ENCODE data around the gene VWA5A. TPM values are rescaled to one million over a fixed set of nuclear protein-coding genes. Genes with fewer than 3 reads are reported as not detected.

The VWA5A gene
- total RNA-seq, 3 donors from 2014 or later (not counting 1 experiment from before 2014, with no cell fraction given): 9.2 to 12.9 (median 11.8) TPM

GRCh38 chr11:124183068-124183467, 67.8 kb downstream of the VWA5A start, which contains the start of gene OR10D3:
TSS of gene OR10D3 (plus strand) at chr11:124183345. CDS start at chr11:124185270, 1,925 bp downstream.
- Mint-ChIP-seq H3K27me3 (ENCODE audit: low read depth in 2 of 2) (peaks cover 8 to 28% of the 10 kb centered on the region in 2 donors), H3K4me3 (no peak within 1 kb of the TSS), H3K36me3 (no peaks in the 10 kb centered on the region), H3K9me3 (no peaks in the 10 kb centered on the region), H3K4me1 (no peaks in the 10 kb centered on the region), H3K27ac (no peak within 1 kb of the TSS)
- Histone ChIP-seq H3K36me3 (ENCODE audit: control insufficient read depth, insufficient read depth, low read length) (no peaks in the 10 kb centered on the region), H3K27ac (ENCODE audit: low read length) (no peak within 1 kb of the TSS), H3K4me3 (ENCODE audit: low read length) (no peak within 1 kb of the TSS), H3K4me1 (ENCODE audit: control insufficient read depth, insufficient read depth, low read length) (no peaks in the 10 kb centered on the region), H3K27me3 (ENCODE audit: control insufficient read depth, insufficient read depth, low read length) (no peaks in the 10 kb centered on the region), H3K9me3 (ENCODE audit: control insufficient read depth, insufficient read depth, low read length) (no peaks in the 10 kb centered on the region)
- DNase-seq (no peak), ATAC-seq (no peak)
- TF ChIP-seq CTCF (IDR thresholded peaks at IDR 0.05): no peak
- intact Hi-C loops (cut with micrococcal nuclease): no loop called here
- WGBS (ENCODE audit: insufficient coverage): 70% methylated on average over 3 of the region's 3 CpGs

GRCh38 chr11:124190298-124191139, 75.3 kb downstream of the VWA5A start:
- no peak overlapping the region for H3K27ac ChIP-seq (ENCODE audit: low read length)
- no peak for ATAC-seq
- no peaks in the 10 kb centered on the region for H3K36me3 ChIP-seq (ENCODE audit: control insufficient read depth, insufficient read depth, low read length)
- H3K4me3 ChIP-seq (ENCODE audit: low read length): no peak overlapping the region
- no peak for DNase-seq
- no peaks in the 10 kb centered on the region for H3K4me1 ChIP-seq (ENCODE audit: control insufficient read depth, insufficient read depth, low read length)
- intact Hi-C loops (cut with micrococcal nuclease): no loop called here
- Mint-ChIP-seq H3K9me3 (no peaks in the 10 kb centered on the region), H3K27me3 (ENCODE audit: low read depth in 2 of 2) (peaks cover 6 to 12% of the 10 kb centered on the region in 2 donors), H3K4me1 (no peaks in the 10 kb centered on the region), H3K36me3 (no peaks in the 10 kb centered on the region), H3K4me3 (no peak overlapping the region), H3K27ac (no peak overlapping the region)
- 91% methylated on average over 2 of the region's 2 CpGs for WGBS (ENCODE audit: insufficient coverage)
- no peak for TF ChIP-seq CTCF (IDR thresholded peaks at IDR 0.05)
- H3K9me3 ChIP-seq (ENCODE audit: control insufficient read depth, insufficient read depth, low read length): no peaks in the 10 kb centered on the region
- H3K27me3 ChIP-seq (ENCODE audit: control insufficient read depth, insufficient read depth, low read length): no peaks in the 10 kb centered on the region

DNA sequence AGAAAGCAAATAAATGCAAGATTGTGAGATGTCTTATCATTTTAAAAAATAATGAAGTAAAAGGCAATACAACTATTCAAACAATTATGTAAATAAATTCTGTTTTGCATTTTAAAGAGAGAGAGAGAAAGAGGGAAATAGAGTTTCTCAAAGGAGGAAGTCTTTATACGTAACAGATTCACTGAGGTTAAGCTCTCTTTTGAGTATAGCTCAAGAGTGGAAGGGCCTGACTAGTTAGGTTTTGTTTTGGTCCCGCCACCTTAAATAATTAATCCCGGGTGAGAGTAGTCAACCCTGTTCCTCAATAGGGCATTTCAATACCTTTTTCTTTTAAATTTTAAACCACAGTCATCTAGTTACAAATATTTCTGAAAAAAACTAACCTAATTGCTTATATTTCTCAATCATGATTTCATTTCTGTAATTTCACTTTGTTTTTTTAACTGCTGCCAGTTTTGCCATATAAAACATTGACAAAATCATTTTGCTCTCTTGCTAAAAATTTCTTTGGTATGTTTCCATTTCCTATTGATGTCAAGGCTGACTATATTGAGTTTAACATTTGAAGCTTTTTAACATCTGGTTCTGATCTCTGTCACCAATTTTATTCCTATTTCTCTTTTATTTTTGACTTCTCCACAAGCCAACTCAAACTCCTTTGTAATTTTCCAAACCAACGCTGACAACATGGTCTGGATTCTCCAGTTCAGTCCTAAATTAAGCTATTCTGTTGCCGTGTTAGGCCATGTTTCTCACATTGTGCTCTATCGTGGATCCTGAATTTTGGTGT, 78.2 kb downstream of the VWA5A start:
- H3K27ac ChIP-seq (ENCODE audit: low read length): no peak overlapping the region
- 76% methylated on average over 6 of the region's 6 CpGs for WGBS (ENCODE audit: insufficient coverage)
- no peaks in the 10 kb centered on the region for H3K4me1 ChIP-seq (ENCODE audit: control insufficient read depth, insufficient read depth, low read length)
- H3K27me3 ChIP-seq (ENCODE audit: control insufficient read depth, insufficient read depth, low read length): no peaks in the 10 kb centered on the region
- Mint-ChIP-seq H3K27me3 (ENCODE audit: low read depth in 2 of 2) (peaks cover 0 to 9% of the 10 kb centered on the region in 2 donors), H3K4me3 (no peak overlapping the region), H3K36me3 (no peaks in the 10 kb centered on the region), H3K4me1 (no peaks in the 10 kb centered on the region), H3K27ac (no peak overlapping the region), H3K9me3 (no peaks in the 10 kb centered on the region)
- TF ChIP-seq CTCF (IDR thresholded peaks at IDR 0.05): no peak
- intact Hi-C loops (cut with micrococcal nuclease): no loop called here
- H3K4me3 ChIP-seq (ENCODE audit: low read length): no peak overlapping the region
- DNase-seq (no peak), ATAC-seq (no peak)
- no peaks in the 10 kb centered on the region for H3K9me3 ChIP-seq (ENCODE audit: control insufficient read depth, insufficient read depth, low read length)
- H3K36me3 ChIP-seq (ENCODE audit: control insufficient read depth, insufficient read depth, low read length): no peaks in the 10 kb centered on the region
